Anterior cingulate cortex (tissue), 58 donors: ENCODE data around the gene TMEM204.

Experiments used
- DNase-seq, 58 donors: peaks; one replicate each; lab custom pipeline; 2025; lab: John Stamatoyannopoulos, UW

Gene TMEM204

GRCh38 chr16:1514507-1514906 lies 19.0 kb upstream of the TMEM204 start:
- DNase-seq: no peak

- DNase-seq: no peak
These were observed 14.8 kb upstream of the TMEM204 start for GRCh38 chr16:1518626-1519135.

GRCh38 chr16:1519831-1520230 lies 13.6 kb upstream of the TMEM204 start:
- DNase-seq: no peak

- no peak for DNase-seq
These were observed 13.0 kb upstream of the TMEM204 start for GRCh38 chr16:1520461-1520860.

GRCh38 chr16:1523581-1524245 lies 9.8 kb upstream of the TMEM204 start:
- no peak for DNase-seq

GRCh38 chr16:1524366-1524765 lies 9.1 kb upstream of the TMEM204 start:
- DNase-seq: no peak

GRCh38 chr16:1525871-1526607 lies 7.4 kb upstream of the TMEM204 start:
- DNase-seq: no peak

- DNase-seq: no peak
These were observed 6.6 kb upstream of the TMEM204 start for GRCh38 chr16:1526608-1527555.

GRCh38 chr16:1527836-1528811 lies 5.3 kb upstream of the TMEM204 start:
- DNase-seq: no peak

- DNase-seq: no peak
These were observed 4.4 kb upstream of the TMEM204 start for GRCh38 chr16:1528921-1529537.

GRCh38 chr16:1530349-1530882 lies 3.0 kb upstream of the TMEM204 start:
- DNase-seq: no peak

GRCh38 chr16:1530883-1531637 lies 2.4 kb upstream of the TMEM204 start:
- no peak for DNase-seq

GRCh38 chr16:1531638-1531910 lies 1.9 kb upstream of the TMEM204 start:
- no peak for DNase-seq

GRCh38 chr16:1532081-1532760 lies 1.2 kb upstream of the TMEM204 start:
- no peak for DNase-seq

- no peak for DNase-seq
These were observed 695 bp upstream of the TMEM204 start for GRCh38 chr16:1532771-1533170.

- no peak for DNase-seq
These were observed 855 bp downstream of the TMEM204 start for GRCh38 chr16:1534021-1535020.
